Myometrial cell (primary cell): ENCODE data around the gene GARIN6. TPM values are rescaled to one million over a fixed set of nuclear protein-coding genes. Genes with fewer than 3 reads are reported as not detected.

Experiments
- total RNA-seq: library from RNA; depleted of rRNA; stranded (reverse); fragments of >200 nt; gene quantifications from 2 replicates; pipeline ENCODE4 v1.2.3, GENCODE V29; 2015

GARIN6 gene
- total RNA-seq = not detected in 2 replicates

GRCh38 chr12:99647453-99647852 is at the start of gene GARIN6:
TSS of gene GARIN6 (plus strand) at chr12:99647753. CDS start at chr12:99648175, 422 bp downstream.

